IPS DF 6.9 (cell line): ENCODE data around the gene COL4A6.
"Not testable (repeated sequence)": the region's sequence is repeated elsewhere in the genome, so short reads cannot be mapped to it uniquely, and the experiment has no call there.

Experiments
- DNase-seq: peaks from one replicate; pipeline ENCODE4 v3.0.0-alpha.2; 2013; ENCODE audit warnings: low read depth, low spot score
- H3K27ac ChIP-seq: one replicate; pipeline ENCODE4 v1.5.1; 2013; ENCODE audit warnings: low read length, control low read depth
- H3K27me3 ChIP-seq: 2 replicates; pipeline ENCODE4 v1.6.1; 2013; ENCODE audit warnings: mild to moderate bottlenecking, low read length; ENCODE audit not compliant: control insufficient read depth, insufficient read depth
- H3K36me3 ChIP-seq: 2 replicates; pipeline ENCODE4 v1.6.1; 2013; ENCODE audit warnings: low read length; ENCODE audit not compliant: control insufficient read depth, insufficient read depth
- H3K4me1 ChIP-seq: 2 replicates; pipeline ENCODE4 v1.6.1; 2013; ENCODE audit warnings: low read length; ENCODE audit not compliant: control insufficient read depth, insufficient read depth
- H3K4me3 ChIP-seq: 2 replicates; pipeline ENCODE4 v1.5.1; 2013; ENCODE audit warnings: mild to moderate bottlenecking, low read length
- H3K9me3 ChIP-seq: 2 replicates; pipeline ENCODE4 v1.6.1; 2013; ENCODE audit warnings: low read length, inconsistent platforms; ENCODE audit not compliant: control insufficient read depth, insufficient read depth
- WGBS: extraction: QIAGEN DNeasy Blood & Tissue Kit; methylation state at CpG from one replicate; pipeline ENCODE4 v1.1.7; 2013; ENCODE audit warnings: mixed read lengths, missing lambda C conversion rate; ENCODE audit not compliant: insufficient read length, insufficient coverage; 5-methylcytosine and 5-hydroxymethylcytosine counted together

The COL4A6 gene

DNA sequence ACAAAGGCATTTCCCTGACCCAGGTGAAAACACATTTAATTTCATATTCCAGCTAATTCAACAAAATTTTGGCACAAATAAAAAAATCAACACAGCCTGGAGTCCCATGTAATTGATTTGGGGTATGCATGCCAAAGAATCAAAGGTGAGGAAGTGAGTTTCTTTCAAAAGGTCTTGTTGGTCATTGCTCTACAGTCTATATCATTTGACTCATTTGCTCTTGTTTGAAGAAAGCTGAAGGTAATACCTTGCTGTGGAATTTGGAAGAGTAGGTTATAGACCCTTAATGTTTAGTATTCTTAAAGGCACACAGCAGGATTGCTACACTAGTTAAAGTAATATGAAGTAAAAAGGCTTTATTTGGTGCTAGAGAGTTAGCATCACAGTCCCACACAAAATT lies 25.4 kb downstream of the COL4A6 start:
- Histone ChIP-seq H3K4me1 (peaks cover 2% of the 10 kb centered on the region; the same call in 1 of the 2 replicates), H3K9me3 (no peaks in the 10 kb centered on the region), H3K36me3 (no peaks in the 10 kb centered on the region), H3K27ac (no peak overlapping the region), H3K4me3 (no peak overlapping the region), H3K27me3 (no peaks in the 10 kb centered on the region)
- no peak for DNase-seq

DNA sequence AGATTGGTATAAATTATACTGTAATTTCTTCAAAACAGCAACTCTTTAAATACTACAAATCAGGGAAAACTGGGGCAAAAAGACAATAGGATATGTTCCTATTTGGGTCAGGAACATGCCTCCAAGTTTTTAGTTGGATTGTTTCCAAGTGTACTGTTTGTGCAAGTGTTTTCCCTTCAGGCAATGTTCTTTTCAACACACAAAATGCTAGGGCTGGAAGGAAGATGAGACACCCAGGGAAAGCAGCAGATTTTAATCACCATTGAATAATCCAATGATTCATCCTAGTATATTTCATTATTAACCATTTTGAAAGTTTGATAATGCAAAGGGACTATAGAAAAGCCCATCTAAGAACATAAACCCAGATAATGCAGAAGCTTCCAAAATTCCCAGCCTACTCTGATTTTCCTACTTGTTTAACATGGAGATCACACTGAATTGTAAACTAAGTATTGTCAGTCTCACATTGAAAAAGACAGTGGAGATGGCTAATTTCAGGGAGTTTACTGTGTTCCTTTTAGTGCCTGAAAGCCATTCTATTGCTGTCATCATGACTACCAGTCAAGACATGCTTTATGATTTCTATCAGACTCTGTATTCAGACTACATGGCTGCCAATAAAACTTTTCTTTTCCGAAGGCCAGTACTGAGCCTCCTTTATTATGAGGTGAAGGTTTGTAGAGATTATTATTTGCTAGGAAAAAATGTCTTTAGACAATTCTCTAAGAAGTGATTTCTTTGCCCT lies 38.6 kb downstream of the COL4A6 start:
- Histone ChIP-seq H3K4me1 (peaks cover 3% of the 10 kb centered on the region; the same call in 1 of the 2 replicates), H3K27me3 (no peaks in the 10 kb centered on the region), H3K36me3 (no peaks in the 10 kb centered on the region), H3K4me3 (no peak overlapping the region), H3K27ac (no peak overlapping the region), H3K9me3 (no peaks in the 10 kb centered on the region)
- WGBS = no CpG with 5 or more reads among the region's 1 CpG
- DNase-seq = no peak

GRCh38 chrX:108397627-108398391 lies 40.4 kb downstream of the COL4A6 start:
- Histone ChIP-seq H3K9me3 (no peaks in the 10 kb centered on the region), H3K4me1 (peaks cover 3% of the 10 kb centered on the region; the same call in 1 of the 2 replicates), H3K4me3 (no peak overlapping the region), H3K36me3 (no peaks in the 10 kb centered on the region), H3K27me3 (no peaks in the 10 kb centered on the region), H3K27ac (no peak overlapping the region)
- WGBS = no CpG with 5 or more reads among the region's 6 CpGs
- DNase-seq = no peak

GRCh38 chrX:108396986-108397385 lies 41.2 kb downstream of the COL4A6 start:
- WGBS = no CpG with 5 or more reads among the region's 1 CpG
- Histone ChIP-seq H3K36me3 (no peaks in the 10 kb centered on the region), H3K27me3 (no peaks in the 10 kb centered on the region), H3K9me3 (no peaks in the 10 kb centered on the region), H3K4me1 (peaks cover 3% of the 10 kb centered on the region; the same call in 1 of the 2 replicates), H3K4me3 (no peak overlapping the region), H3K27ac (no peak overlapping the region)
- DNase-seq = no peak

- peaks cover 3% of the 10 kb centered on the region; the same call in 1 of the 2 replicates for H3K4me1 ChIP-seq
- DNase-seq = no peak
- H3K27ac ChIP-seq = no peak overlapping the region
These were observed 41.9 kb downstream of the COL4A6 start for GRCh38 chrX:108396188-108396891.

GRCh38 chrX:108390976-108391717 lies 47.1 kb downstream of the COL4A6 start:
- not testable (repeated sequence) for H3K4me1 ChIP-seq, H3K4me3 ChIP-seq, DNase-seq, H3K9me3 ChIP-seq, H3K36me3 ChIP-seq, H3K27ac ChIP-seq, H3K27me3 ChIP-seq
- no CpG with 5 or more reads among the region's 9 CpGs for WGBS

More at GRCh38 chrX:108396188-108396891, 41.9 kb downstream of the COL4A6 start:
- Histone ChIP-seq H3K36me3 (no peaks in the 10 kb centered on the region), H3K9me3 (no peaks in the 10 kb centered on the region), H3K27me3 (no peaks in the 10 kb centered on the region), H3K4me3 (no peak overlapping the region)
- no CpG with 5 or more reads among the region's 6 CpGs for WGBS

DNA sequence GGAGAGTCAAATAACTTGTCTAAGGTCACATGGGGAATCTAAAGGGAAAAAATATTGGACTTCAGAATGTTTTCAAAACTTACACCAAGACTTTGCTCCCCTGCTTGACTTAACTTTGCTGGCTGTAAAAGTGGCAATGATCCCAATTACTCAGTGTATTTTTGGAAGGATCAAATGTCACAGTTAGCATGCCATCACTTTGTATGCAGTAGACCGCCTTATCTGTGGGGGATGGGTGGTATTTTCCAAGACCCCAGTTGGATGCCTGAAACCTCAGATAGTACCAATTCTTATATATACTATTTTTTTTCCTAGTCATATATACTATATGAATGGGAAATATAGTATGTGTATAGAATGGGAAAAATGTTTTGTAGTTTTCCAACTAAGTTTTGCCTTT lies 53.4 kb downstream of the COL4A6 start:
- no CpG with 5 or more reads among the region's 1 CpG for WGBS
- no peaks in the 10 kb centered on the region for H3K27me3 ChIP-seq
- H3K4me3 ChIP-seq = no peak overlapping the region
- H3K27ac ChIP-seq = no peak overlapping the region
- H3K36me3 ChIP-seq = no peaks in the 10 kb centered on the region
- H3K4me1 ChIP-seq = no peaks in the 10 kb centered on the region
- no peaks in the 10 kb centered on the region for H3K9me3 ChIP-seq
- DNase-seq = no peak

GRCh38 chrX:108380222-108380621 lies 58.0 kb downstream of the COL4A6 start:
- H3K27ac ChIP-seq = no peak overlapping the region
- WGBS = no CpG with 5 or more reads among the region's 2 CpGs
- H3K4me3 ChIP-seq = no peak overlapping the region
- no peak for DNase-seq
- no peaks in the 10 kb centered on the region for H3K9me3 ChIP-seq
- no peaks in the 10 kb centered on the region for H3K36me3 ChIP-seq
- H3K27me3 ChIP-seq = no peaks in the 10 kb centered on the region
- no peaks in the 10 kb centered on the region for H3K4me1 ChIP-seq

DNA sequence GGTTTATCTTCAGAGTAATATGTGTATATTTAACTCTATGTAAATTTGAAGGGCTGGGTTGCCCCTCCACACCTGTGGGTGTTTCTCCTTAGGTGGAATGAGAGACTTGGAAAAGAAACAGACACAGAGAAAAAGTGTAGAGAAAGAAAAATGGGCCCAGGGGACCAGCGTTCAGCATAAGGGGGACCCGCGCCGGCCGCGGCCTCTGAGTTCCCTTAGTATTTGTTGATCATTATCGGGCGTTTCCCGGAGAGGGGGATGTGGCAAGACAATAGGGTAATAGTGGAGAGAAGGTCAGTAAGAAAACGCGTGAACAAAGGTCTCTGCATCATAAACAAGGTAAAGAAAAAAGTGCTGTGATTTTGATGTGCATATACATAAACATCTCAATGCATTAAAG lies 61.4 kb downstream of the COL4A6 start:
- DNase-seq, H3K27ac ChIP-seq, H3K9me3 ChIP-seq, H3K27me3 ChIP-seq, H3K4me1 ChIP-seq, H3K36me3 ChIP-seq, H3K4me3 ChIP-seq: not testable (repeated sequence)
- no CpG with 5 or more reads among the region's 11 CpGs for WGBS

DNA sequence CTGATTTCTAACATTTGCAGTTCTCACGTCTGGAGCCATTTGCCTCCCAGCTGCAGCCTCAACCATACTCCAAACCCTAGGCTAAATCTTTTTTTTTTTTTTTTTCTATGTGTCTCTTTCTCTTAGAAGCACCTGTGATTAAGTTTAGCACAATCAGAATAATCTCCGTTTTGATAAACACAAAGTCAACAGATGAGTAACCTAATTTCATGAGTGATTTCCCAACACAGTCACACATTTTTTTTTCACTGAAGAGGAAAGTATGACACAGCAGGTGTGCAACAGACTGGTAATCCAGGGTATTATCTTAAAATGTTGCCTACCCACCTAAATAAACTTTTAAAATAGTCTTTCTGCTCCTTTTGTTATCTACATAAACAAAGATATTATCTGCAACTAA lies 62.6 kb downstream of the COL4A6 start:
- H3K36me3 ChIP-seq, H3K4me1 ChIP-seq, H3K9me3 ChIP-seq, H3K27ac ChIP-seq, H3K4me3 ChIP-seq, H3K27me3 ChIP-seq, DNase-seq: not testable (repeated sequence)
- no CpG with 5 or more reads among the region's 2 CpGs for WGBS
